ENCODE data around the gene INCENP. TPM values are rescaled to one million over a fixed set of nuclear protein-coding genes. Genes with fewer than 3 reads are reported as not detected.

Gene INCENP
- total and polyA plus RNA-seq, 2 of the 13 experiments (the other 11 are each of a cell fraction or from before 2014, with no cell fraction given): 14.1 to 37.3 TPM

GRCh38 chr11:62124186-62125113 is 639 bp downstream of the INCENP start (continued):
- TF ChIP-seq RBAK (CRISPR knock-in tag; IDR thresholded peaks at IDR 0.05) (no peak), ZNF644 (CRISPR knock-in tag; IDR thresholded peaks at IDR 0.05; ENCODE audit: low read depth) (no peak), SMAD9 (CRISPR knock-in tag; IDR thresholded peaks at IDR 0.05) (0 out of 2 replicates have a peak, but pooled peaks have one; percentile 53), ZNF549 (CRISPR knock-in tag; IDR thresholded peaks at IDR 0.05) (no peak), DRAP1 (CRISPR knock-in tag; IDR thresholded peaks at IDR 0.05) (no peak), HBP1 (CRISPR knock-in tag; IDR thresholded peaks at IDR 0.05; ENCODE audit: low read depth) (no peak), USF2 (IDR thresholded peaks at IDR 0.05; ENCODE audit: low read depth, low read length) (no peak), USF2 (CRISPR knock-in tag; IDR thresholded peaks at IDR 0.05; ENCODE audit: borderline replicate concordance) (no peak), ZNF563 (CRISPR knock-in tag; IDR thresholded peaks at IDR 0.05) (no peak), PAXIP1 (CRISPR knock-in tag; conservative IDR thresholded peaks at IDR 0.05) (no peak), CBX1 (IDR thresholded peaks at IDR 0.05; ENCODE audit: low read depth) (no peak), SNAI1 (CRISPR knock-in tag; IDR thresholded peaks at IDR 0.05; ENCODE audit: borderline replicate concordance) (no peak), ZNF569 (CRISPR knock-in tag; IDR thresholded peaks at IDR 0.05; ENCODE audit: borderline replicate concordance) (no peak), ZNF543 (CRISPR knock-in tag; IDR thresholded peaks at IDR 0.05) (0 out of 2 replicates have a peak, but pooled peaks have one; percentile 20), AHR (CRISPR knock-in tag; IDR thresholded peaks at IDR 0.05) (peak; percentile 56; the same call in 1 of the 2 replicates), ZNF776 (CRISPR knock-in tag; IDR thresholded peaks at IDR 0.05) (peak; percentile 54; the same call in 1 of the 2 replicates), U2AF2 (IDR thresholded peaks at IDR 0.05; ENCODE audit: low read depth, low read length) (no peak), BRD4 (CRISPR knock-in tag; IDR thresholded peaks at IDR 0.05) (no peak), GMEB1 (CRISPR knock-in tag; IDR thresholded peaks at IDR 0.05; ENCODE audit: borderline replicate concordance) (peak; percentile 10; the same call in 1 of the 2 replicates), SKI (IDR thresholded peaks at IDR 0.05; ENCODE audit: partially characterized antibody) (no peak)

All from HepG2 (cell line).